Omental fat pad (tissue), 4 donors: ENCODE measurements around the gene EPHA3. TPM values are rescaled to one million over a fixed set of nuclear protein-coding genes. Genes with fewer than 3 reads are reported as not detected.

Source experiments
- ATAC-seq: fragments of 150-250 bp; one replicate; pipeline ENCODE4 v1.9.1; 2016; ENCODE audit warnings: mild to moderate bottlenecking, moderate library complexity; ENCODE audit not compliant: low FRiP score
- DNase-seq: peaks from one replicate; pipeline ENCODE4 v3.0.0-alpha.2; 2019; ENCODE audit warnings: low spot score
- total RNA-seq, 4 donors: library from RNA; depleted of rRNA; stranded (reverse); fragments of >200 nt; gene quantifications; one replicate each; pipeline ENCODE4 v1.1.0, GENCODE V29; 2016
- TF ChIP-seq, protein P1 (sequence below), 3 donors: fragments of 450-650 bp; IDR thresholded peaks; one replicate each; pipeline ENCODE4 v1.5.1; 2016 to 2017; ENCODE audit warnings: antibody characterized with exemption in 3 of 3, mild to moderate bottlenecking in 3 of 3, moderate library complexity in 2 of 3

Gene EPHA3
- total RNA-seq, 4 donors from 2014 or later: 2.8 to 15.3 (median 4.9) TPM

GRCh38 chr3:89287902-89288508 lies 180.6 kb downstream of the EPHA3 start:
- ATAC-seq: no peak
- TF ChIP-seq, protein P1, sequence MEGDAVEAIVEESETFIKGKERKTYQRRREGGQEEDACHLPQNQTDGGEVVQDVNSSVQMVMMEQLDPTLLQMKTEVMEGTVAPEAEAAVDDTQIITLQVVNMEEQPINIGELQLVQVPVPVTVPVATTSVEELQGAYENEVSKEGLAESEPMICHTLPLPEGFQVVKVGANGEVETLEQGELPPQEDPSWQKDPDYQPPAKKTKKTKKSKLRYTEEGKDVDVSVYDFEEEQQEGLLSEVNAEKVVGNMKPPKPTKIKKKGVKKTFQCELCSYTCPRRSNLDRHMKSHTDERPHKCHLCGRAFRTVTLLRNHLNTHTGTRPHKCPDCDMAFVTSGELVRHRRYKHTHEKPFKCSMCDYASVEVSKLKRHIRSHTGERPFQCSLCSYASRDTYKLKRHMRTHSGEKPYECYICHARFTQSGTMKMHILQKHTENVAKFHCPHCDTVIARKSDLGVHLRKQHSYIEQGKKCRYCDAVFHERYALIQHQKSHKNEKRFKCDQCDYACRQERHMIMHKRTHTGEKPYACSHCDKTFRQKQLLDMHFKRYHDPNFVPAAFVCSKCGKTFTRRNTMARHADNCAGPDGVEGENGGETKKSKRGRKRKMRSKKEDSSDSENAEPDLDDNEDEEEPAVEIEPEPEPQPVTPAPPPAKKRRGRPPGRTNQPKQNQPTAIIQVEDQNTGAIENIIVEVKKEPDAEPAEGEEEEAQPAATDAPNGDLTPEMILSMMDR (IDR thresholded peaks at IDR 0.05): no peak
- no peak for DNase-seq

DNA sequence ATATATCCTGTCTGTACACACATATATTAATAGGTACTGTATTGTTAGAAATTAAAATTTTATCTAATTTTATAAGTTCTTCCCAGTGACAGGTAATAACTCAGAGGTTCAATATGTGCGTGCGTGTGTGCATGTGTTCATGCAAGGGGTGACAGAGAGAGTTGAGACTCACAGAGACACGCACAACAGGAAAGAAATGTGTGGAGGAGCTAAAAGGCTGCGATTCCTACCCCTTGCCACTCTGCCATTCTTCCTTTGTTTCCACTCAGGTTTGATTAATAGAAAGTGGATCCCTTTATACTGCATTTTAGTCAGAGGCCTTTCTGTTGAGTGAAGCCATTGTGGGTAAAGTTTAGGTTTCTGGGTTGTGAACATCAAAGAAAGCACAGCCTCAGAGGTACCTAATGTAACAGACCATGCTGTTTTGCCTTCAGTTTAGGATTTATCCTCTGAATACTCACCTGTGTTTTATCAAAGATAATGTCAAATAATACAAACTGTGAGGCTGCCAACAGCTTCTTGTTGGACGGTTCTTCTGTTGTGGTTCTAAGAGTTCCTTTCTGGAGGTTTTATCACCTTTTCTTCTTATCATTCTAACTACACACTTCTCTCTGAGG lies 182.3 kb downstream of the EPHA3 start:
- TF ChIP-seq, protein P1 (IDR thresholded peaks at IDR 0.05): no peak
- no peak for ATAC-seq
- no peak for DNase-seq

DNA sequence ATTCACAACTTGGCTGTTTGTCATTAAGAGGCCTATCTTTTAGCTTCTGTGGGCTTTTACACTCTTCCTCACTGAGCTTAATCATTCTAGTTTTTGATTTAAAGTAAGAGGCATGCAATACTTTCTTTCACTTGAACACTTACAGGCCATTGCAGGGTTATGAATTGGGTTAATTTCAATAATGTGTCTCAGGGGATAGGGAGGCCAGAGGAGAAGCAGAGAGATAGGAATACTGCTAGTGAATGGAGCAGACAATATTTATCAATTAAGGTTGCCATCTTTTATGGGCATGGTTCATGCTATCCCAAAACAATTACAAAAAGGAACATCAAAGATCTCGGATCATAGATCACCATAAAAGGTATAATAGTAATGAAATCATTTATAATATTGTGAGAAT lies 189.8 kb downstream of the EPHA3 start:
- DNase-seq: no peak
- no peak for ATAC-seq
- TF ChIP-seq, protein P1 (IDR thresholded peaks at IDR 0.05): no peak

- TF ChIP-seq, protein P1 (IDR thresholded peaks at IDR 0.05): no peak
- ATAC-seq: no peak
- DNase-seq: no peak
Observed at GRCh38 chr3:89300526-89300925, 193.1 kb downstream of the EPHA3 start.

GRCh38 chr3:89300981-89301380 lies 193.6 kb downstream of the EPHA3 start:
- no peak for ATAC-seq
- DNase-seq: no peak
- TF ChIP-seq, protein P1 (IDR thresholded peaks at IDR 0.05): no peak

DNA sequence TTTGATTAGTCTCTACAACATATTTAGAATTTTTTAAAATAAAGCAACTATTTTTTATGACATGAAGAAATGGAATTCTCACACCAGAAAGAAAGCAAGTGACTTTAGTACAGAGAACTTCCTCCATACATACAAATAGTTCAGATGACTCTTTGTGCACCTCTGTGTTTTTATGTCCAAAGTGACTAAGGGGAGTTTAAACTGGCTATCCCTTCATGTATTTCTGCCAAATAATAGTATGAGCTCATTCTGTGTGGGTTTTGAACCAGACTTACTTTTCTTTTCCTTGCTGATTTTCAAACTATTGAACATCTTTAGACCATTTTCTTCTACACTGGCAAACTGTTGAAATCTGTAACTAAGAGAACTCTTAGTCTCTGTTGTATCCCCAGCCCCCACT lies 196.3 kb downstream of the EPHA3 start:
- ATAC-seq (no peak), DNase-seq (no peak)
- TF ChIP-seq, protein P1 (IDR thresholded peaks at IDR 0.05): no peak

DNA sequence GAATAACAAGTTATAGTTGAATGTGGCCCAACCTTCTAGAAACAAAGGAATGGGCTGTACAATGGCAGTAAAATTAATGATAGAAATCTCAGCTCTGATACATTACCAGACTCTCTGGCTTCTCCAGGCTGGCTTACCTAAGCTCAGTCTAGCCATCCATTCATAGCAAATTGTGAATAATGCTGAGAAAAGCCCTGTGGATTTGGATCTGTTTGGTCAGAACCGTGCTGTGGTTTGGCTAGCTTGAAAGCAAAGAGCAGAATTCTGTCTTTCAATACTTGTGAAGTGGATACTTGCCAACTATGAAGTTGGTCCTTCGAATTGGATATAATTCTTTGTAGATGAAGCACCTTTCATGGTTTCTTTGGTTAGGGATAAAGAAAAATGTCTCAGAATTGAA lies 199.1 kb downstream of the EPHA3 start:
- no peak for DNase-seq
- ATAC-seq: no peak

More for the DNA sequence above, 199.1 kb downstream of the EPHA3 start:
- TF ChIP-seq, protein P1 (IDR thresholded peaks at IDR 0.05): no peak
